GM12878 (cell line): ENCODE results near the gene PGAM1.

Experiments
- BACH1 ChIP-seq: fragments of 450-650 bp; IDR thresholded peaks from 2 replicates; pipeline ENCODE4 v1.6.1; 2017; ENCODE audit warnings: mild to moderate bottlenecking, borderline replicate concordance
- CHD2 ChIP-seq: IDR thresholded peaks from 2 replicates; pipeline ENCODE4 v1.6.1; 2011; ENCODE audit warnings: low read depth, low read length, improper control_type of control experiment, borderline replicate concordance
- CTCF ChIP-seq, 3 experiments: IDR thresholded peaks in 2 of 3; conservative IDR thresholded peaks in 1 of 3; 2 replicates each; pipeline ENCODE4 v1.5.1; 2011; ENCODE audit warnings: low read depth in 3 of 3, low read length in 3 of 3, mild to moderate bottlenecking in 3 of 3, control low read depth in 2 of 3, moderate library complexity in 2 of 3, inconsistent platforms in 1 of 3, mixed read lengths in 1 of 3; ENCODE audit not compliant: control insufficient read depth in 2 of 3, insufficient read depth in 1 of 3; ENCODE audit errors: extremely low read depth in 1 of 3
- ESRRA ChIP-seq: IDR thresholded peaks from 2 replicates; pipeline ENCODE4 v1.6.1; 2012; ENCODE audit warnings: mild to moderate bottlenecking, low read length, improper control_type of control experiment
- MAX ChIP-seq: IDR thresholded peaks from 2 replicates; pipeline ENCODE4 v1.6.1; 2012; ENCODE audit warnings: low read depth, low read length, improper control_type of control experiment
- MTA2 ChIP-seq: fragments of 450-650 bp; IDR thresholded peaks from 2 replicates; pipeline ENCODE4 v1.6.1; 2016; ENCODE audit warnings: low read depth, mild to moderate bottlenecking, moderate library complexity
- MXI1 ChIP-seq: fragments of 150-350 bp; IDR thresholded peaks from 2 replicates; pipeline ENCODE4 v1.6.1; 2011; ENCODE audit warnings: low read depth, mild to moderate bottlenecking, inconsistent platforms, low read length, improper control_type of control experiment
- MYC ChIP-seq: IDR thresholded peaks from 2 replicates; pipeline ENCODE4 v1.6.1; 2011; ENCODE audit warnings: mild to moderate bottlenecking, low read length, moderate library complexity, inconsistent platforms; ENCODE audit not compliant: insufficient read depth, insufficient replicate concordance, insufficient read length, severe bottlenecking
- POLR2A ChIP-seq: IDR thresholded peaks from 2 replicates; pipeline ENCODE4 v1.6.1; 2011; ENCODE audit warnings: low read depth, mild to moderate bottlenecking, low read length
- POLR2AphosphoS5 ChIP-seq: IDR thresholded peaks from 2 replicates; pipeline ENCODE4 v1.6.1; 2011; ENCODE audit warnings: mild to moderate bottlenecking, low read length, inconsistent platforms
- REST ChIP-seq: IDR thresholded peaks from 2 replicates; pipeline ENCODE4 v1.6.1; 2012; ENCODE audit warnings: mild to moderate bottlenecking, low read depth, low read length
- YY1 ChIP-seq: IDR thresholded peaks from 2 replicates; pipeline ENCODE4 v1.6.1; 2011; ENCODE audit warnings: low read depth, mild to moderate bottlenecking, low read length

- no peak for TF ChIP-seq ESRRA
- TF ChIP-seq BACH1: no peak
- no peak for TF ChIP-seq CHD2
- TF ChIP-seq MXI1: no peak
- no peak for TF ChIP-seq POLR2A
- no peak for TF ChIP-seq CTCF (IDR thresholded peaks at IDR 0.05 in 2 of 3, conservative IDR thresholded peaks at IDR 0.05 in 1 of 3; ENCODE audit: control insufficient read depth in 2 of 3, extremely low read depth in 1 of 3, insufficient read depth in 1 of 3, low read depth in 3 of 3, low read length in 3 of 3)
- TF ChIP-seq MYC: no peak
- TF ChIP-seq YY1: no peak
- no peak for TF ChIP-seq POLR2AphosphoS5
- no peak for TF ChIP-seq MTA2
- TF ChIP-seq MAX: no peak
- no peak for TF ChIP-seq REST
These were observed 19.9 kb upstream of the PGAM1 start for GRCh38 chr10:97406064-97406463.
